HG03025 (cell line): ENCODE measurements around the gene QRFP.

Source experiments
- ATAC-seq: cut with Tn5 transposase; IDR thresholded peaks from one replicate; pipeline ENCODE4 v1.9.1; 2021; ENCODE audit warnings: mild to moderate bottlenecking, moderate library complexity; ENCODE audit not compliant: unreplicated experiment, low FRiP score

QRFP gene

DNA sequence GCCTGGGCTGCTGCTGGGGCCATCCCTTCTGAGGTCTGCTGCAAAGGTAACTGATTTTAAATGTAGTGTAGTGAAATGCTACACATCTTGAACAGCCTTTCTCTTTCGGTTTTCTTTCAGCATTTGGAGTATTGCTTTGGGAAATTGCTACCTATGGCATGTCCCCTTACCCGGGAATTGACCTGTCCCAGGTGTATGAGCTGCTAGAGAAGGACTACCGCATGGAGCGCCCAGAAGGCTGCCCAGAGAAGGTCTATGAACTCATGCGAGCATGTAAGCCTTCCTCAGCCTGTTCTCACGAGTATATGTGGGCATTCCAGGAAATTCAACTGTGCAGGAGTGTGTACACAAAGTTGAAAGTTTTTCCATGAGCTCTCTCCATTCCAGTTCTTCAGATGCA, 18.3 kb downstream of the QRFP start:
- ATAC-seq = no peak

DNA sequence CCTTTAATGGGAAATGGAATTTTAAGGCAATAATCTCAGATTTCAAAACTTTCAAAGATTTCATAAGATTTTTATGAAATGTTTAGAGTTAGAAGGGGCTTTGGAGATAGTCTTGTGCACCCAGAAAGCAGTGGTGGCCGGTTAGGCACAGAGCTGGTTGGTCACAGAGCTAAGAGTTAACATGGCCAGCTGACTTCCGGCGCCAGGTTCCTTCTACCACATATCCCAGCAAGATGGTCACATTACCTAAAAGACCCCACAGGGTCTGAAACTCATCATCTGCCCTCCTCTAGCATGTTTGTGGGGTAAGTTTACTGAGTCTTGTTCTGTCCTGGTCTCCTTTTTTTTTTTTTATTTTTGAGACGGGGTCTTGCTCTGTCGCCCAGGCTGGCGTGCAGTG, 19.3 kb downstream of the QRFP start:
- no peak for ATAC-seq

- no peak for ATAC-seq
Measured at GRCh38 chr9:130874783-130875182, 21.8 kb downstream of the QRFP start.

DNA sequence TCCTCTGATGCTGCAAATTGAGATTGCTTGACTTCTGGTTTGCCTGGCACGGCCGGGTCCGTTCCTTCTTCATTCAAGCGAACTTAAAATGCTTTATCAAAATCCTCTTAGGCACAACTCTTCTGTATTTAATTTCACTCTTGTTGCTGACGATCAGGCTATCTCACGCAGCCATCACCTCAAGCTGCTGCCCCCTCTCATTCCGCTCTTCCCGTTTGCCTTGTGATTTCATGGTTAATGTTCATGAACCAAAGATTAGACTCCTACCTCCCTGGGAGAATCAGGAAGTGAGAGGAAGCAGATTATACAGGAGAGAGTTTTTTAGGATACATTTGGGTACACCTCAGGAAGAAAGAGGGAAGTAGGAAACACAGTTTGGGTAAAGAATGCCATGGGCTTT, 22.6 kb downstream of the QRFP start:
- no peak for ATAC-seq

- ATAC-seq = no peak
Measured at GRCh38 chr9:130872912-130873503, 23.6 kb downstream of the QRFP start.

DNA sequence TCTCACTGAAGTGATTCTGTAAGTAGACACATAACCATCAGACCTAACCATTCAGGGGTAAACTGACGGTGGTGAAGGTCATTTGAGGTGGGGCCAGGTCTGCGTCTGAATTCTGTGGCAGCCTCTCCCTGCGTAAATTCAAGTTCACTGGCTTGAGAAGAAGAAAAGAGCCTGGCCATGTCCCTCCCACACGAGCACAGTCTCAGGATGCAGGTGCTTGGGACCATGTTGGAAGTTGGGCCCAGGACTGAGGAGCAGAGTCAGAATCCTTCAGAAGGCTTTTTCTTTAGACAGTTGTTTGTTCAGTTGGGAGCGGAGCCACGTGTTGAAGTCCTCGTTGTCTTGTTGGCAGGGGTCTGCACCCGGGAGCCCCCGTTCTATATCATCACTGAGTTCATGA, 24.1 kb downstream of the QRFP start:
- no peak for ATAC-seq

GRCh38 chr9:130872093-130872492, 24.5 kb downstream of the QRFP start:
- ATAC-seq = no peak

GRCh38 chr9:130871395-130872062, 25.1 kb downstream of the QRFP start:
- ATAC-seq = no peak

DNA sequence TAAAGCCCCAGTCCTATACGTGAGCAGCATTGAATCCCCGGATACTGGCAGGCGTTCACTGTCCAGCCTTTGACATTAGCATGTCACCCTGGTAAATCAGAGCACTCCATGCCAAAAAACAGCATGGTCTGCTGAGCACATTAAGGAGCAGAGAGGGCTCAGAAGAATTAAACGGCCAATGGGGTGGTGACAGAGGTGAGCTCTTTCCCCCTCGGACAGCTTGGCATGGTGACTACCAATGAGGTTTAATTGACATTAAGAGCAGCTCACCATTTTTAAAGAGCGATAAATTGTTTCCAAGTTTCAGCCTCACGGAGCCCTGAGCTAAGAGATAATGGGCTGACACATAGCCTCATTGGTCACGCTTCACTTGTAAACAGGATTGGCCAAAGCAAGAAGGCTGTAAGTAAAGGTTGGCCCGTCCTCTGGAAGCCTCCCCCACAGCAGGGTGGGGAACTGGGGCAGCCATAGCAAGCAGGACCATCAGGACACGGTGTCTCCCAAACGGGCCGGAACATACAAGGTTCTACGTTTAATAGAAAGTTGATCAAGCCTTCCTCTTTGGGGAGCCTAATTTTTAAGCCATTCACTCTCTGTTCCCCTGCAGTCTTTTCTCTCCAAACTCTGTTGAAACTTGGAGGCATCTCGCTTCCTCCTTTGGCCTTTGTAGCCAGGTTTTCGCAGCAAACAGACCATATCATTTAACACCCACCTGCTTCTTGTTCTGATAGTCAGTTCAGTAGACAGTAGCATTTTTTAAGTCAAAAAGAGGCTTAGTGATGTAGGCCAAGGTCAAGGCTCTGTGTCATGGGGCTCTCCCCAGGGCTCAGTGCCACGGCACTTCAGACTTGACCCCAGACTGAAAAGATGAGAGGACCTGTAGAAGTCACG, 25.9 kb downstream of the QRFP start:
- ATAC-seq = no peak

DNA sequence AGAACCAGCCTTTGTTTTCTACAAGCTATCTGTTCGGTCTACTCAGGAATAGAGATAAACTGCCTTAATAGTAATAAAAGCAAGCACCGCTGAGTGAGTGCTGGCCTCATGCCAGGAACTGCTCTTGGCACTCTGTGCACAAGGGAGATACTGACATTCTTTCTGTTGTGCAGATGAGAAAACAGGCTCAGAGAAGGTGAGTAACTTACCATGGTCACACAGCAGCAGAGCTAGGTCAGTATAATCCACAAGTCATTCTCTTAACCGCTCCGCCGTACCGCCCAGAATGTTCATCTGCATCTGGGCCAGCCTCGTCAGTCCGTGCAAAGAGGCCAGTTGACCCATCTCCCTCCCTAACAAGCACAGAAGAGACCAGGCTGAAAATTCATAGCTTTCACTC, 27.4 kb downstream of the QRFP start:
- ATAC-seq = no peak

GRCh38 chr9:130868230-130868629, 28.4 kb downstream of the QRFP start:
- ATAC-seq = no peak

GRCh38 chr9:130867556-130867955, 29.1 kb downstream of the QRFP start:
- ATAC-seq = no peak

- no peak for ATAC-seq
Measured at GRCh38 chr9:130866474-130866965, 30.1 kb downstream of the QRFP start.

DNA sequence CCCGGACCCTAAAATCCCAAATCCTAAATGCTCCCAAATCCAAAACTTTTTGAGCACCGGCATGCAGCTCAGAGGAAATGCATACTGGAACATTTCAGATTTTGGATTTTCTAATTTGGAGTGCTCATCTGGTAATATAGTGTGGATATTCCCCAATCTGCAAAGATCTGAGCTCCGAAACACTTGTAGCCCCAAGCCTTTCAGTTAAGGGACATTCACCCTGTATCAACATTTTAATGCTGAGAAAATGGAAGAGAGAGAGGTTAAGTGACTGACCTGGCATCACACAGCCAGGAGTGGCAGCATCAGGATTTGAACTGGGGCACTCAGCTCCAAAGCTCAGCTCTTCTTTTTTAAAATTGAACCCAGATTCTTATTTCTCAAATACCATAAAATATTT, 30.7 kb downstream of the QRFP start:
- ATAC-seq = no peak

DNA sequence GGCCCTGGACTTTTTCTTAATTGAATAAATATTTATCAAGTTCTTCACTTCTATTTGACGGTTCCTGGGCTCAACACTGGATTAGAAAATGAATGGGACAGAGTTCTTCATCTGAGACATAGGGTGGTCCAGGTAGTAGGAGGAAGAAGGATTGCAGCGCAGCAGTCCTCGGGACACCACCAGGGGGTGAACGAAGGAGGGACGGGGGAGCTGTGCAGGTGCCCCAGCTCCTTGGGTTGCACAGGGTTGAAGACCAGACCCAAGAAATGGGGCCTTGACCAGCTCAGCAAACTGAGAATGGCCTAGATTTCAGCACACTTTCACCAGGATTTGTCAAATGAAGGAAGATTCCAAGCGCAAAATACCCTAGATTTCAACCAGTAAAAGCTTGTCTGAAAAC, 32.1 kb downstream of the QRFP start:
- no peak for ATAC-seq

- no peak for ATAC-seq
Measured at GRCh38 chr9:130862747-130863146, 33.9 kb downstream of the QRFP start.

GRCh38 chr9:130862217-130862616, 34.4 kb downstream of the QRFP start:
- ATAC-seq = no peak

DNA sequence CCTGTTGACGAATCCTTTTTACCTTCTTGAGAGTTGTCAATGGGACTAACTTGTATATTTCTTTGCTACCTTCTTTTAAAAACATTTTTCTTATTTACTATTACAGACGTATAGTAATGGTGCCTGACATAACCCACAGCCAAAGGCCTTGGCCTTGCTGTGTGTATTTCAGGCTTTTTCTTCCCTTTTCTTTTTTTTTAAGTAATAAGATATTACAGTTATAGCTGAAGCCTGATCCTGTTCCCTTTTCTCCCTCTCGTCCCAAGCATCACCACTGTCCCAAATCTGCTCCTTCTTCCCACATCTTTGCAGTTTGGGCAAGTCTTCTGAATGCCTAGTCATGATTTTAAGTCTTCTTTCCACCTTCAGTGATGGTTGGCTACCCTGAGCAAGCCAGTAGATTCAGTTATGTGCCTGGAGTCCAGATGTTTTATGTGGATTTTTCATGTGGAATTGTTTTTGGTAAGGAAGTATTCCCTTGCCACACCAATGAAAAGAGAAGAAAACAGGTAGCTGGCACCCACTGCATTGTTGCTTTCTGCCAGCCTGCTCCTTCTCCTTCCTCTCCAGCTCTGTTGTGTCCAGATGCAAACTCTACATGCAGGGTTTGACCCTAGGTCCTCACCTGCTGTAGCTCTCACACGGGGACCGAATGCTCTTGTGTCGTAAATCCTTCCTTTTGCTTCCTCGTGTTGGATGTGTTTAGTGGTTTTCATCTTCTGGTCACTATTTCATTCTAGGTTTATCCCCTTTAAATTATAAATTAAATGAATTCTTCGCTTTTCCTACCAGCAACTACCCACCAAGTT, 35.0 kb downstream of the QRFP start:
- ATAC-seq = no peak

GRCh38 chr9:130860458-130861316, 35.9 kb downstream of the QRFP start:
- no peak for ATAC-seq
